Effector CD4-positive, alpha-beta T cell (primary cell): ENCODE measurements around the gene MMP17. TPM values are rescaled to one million over a fixed set of nuclear protein-coding genes. Genes with fewer than 3 reads are reported as not detected.

Experiments
- DNase-seq: peaks from one replicate; pipeline ENCODE4 v3.0.0-alpha.2; 2020
- total RNA-seq: gene quantifications from one replicate; lab custom pipeline; 2026; lab: John Stamatoyannopoulos, UW

MMP17 gene
- not detected for total RNA-seq

GRCh38 chr12:131827961-131828534 lies at the start of gene MMP17:
Gene MMP17 (plus strand): TSS chr12:131828393. CDS start chr12:131828495, 102 bp downstream.
- no peak for DNase-seq

GRCh38 chr12:131779027-131779426 lies 49.2 kb upstream of the MMP17 start:
- DNase-seq: no peak

- DNase-seq: no peak
Observed at GRCh38 chr12:131782061-131782460, 46.1 kb upstream of the MMP17 start.

GRCh38 chr12:131783915-131784541 lies 44.2 kb upstream of the MMP17 start:
- no peak for DNase-seq

- DNase-seq: no peak
Observed at GRCh38 chr12:131784909-131785762, 43.1 kb upstream of the MMP17 start.

- no peak for DNase-seq
Observed at GRCh38 chr12:131785763-131786330, 42.3 kb upstream of the MMP17 start.

- DNase-seq: no peak
Observed at GRCh38 chr12:131786331-131786730, 41.9 kb upstream of the MMP17 start.

- no peak for DNase-seq
Observed at GRCh38 chr12:131787143-131787660, 41.0 kb upstream of the MMP17 start.

- DNase-seq: no peak
Observed at GRCh38 chr12:131788070-131788469, 40.1 kb upstream of the MMP17 start.

- DNase-seq: no peak
Observed at GRCh38 chr12:131789638-131790037, 38.6 kb upstream of the MMP17 start.

GRCh38 chr12:131793243-131794022 lies 34.8 kb upstream of the MMP17 start:
- no peak for DNase-seq

GRCh38 chr12:131794061-131794460 lies 34.1 kb upstream of the MMP17 start:
- DNase-seq: no peak

- DNase-seq: no peak
Observed at GRCh38 chr12:131794573-131794972, 33.6 kb upstream of the MMP17 start.

- DNase-seq: no peak
Observed at GRCh38 chr12:131795064-131795463, 33.1 kb upstream of the MMP17 start.

- DNase-seq: no peak
Observed at GRCh38 chr12:131795690-131796410, 32.3 kb upstream of the MMP17 start.

GRCh38 chr12:131796411-131796736 lies 31.8 kb upstream of the MMP17 start:
- DNase-seq: no peak

- no peak for DNase-seq
Observed at GRCh38 chr12:131796754-131797587, 31.2 kb upstream of the MMP17 start.

- DNase-seq: no peak
Observed at GRCh38 chr12:131797588-131797934, 30.6 kb upstream of the MMP17 start.

- DNase-seq: no peak
Observed at GRCh38 chr12:131799195-131799594, 29.0 kb upstream of the MMP17 start.

- DNase-seq: no peak
Observed at GRCh38 chr12:131799828-131800593, 28.2 kb upstream of the MMP17 start.
